ENCODE data around the gene ANKZF1.

DNA sequence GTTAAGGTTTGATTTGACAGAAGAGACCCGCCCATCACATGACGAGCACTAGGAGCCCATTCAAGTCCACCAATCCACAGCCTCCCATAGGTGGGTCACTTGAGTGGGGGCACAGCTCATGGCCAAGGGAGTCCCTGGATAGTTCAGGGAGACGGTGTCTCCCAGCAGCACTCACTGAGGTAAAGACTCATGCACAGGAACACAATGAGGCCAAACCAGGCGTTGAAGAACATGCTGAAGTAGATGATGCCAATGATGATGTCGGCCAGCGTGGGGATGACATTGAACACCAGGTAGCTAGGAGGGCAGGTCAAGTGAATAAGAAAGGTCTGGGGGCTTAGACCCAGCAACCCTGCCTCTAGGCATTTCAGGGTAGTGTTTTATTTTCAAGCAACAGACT is 14.8 kb upstream of the ANKZF1 start:
- TF ChIP-seq POLR2A (IDR thresholded peaks at IDR 0.05; ENCODE audit: low read depth, low read length) (no peak), POLR2AphosphoS5 (IDR thresholded peaks at IDR 0.05; ENCODE audit: low read depth, low read length) (no peak)

Measured in GM12892 (cell line).